Measurements from ENCODE around the gene ALDH1A3. TPM values are rescaled to one million over a fixed set of nuclear protein-coding genes. Genes with fewer than 3 reads are reported as not detected.

ALDH1A3 gene
- total RNA-seq, 1 donor from 2014 or later, result 666 TPM

DNA sequence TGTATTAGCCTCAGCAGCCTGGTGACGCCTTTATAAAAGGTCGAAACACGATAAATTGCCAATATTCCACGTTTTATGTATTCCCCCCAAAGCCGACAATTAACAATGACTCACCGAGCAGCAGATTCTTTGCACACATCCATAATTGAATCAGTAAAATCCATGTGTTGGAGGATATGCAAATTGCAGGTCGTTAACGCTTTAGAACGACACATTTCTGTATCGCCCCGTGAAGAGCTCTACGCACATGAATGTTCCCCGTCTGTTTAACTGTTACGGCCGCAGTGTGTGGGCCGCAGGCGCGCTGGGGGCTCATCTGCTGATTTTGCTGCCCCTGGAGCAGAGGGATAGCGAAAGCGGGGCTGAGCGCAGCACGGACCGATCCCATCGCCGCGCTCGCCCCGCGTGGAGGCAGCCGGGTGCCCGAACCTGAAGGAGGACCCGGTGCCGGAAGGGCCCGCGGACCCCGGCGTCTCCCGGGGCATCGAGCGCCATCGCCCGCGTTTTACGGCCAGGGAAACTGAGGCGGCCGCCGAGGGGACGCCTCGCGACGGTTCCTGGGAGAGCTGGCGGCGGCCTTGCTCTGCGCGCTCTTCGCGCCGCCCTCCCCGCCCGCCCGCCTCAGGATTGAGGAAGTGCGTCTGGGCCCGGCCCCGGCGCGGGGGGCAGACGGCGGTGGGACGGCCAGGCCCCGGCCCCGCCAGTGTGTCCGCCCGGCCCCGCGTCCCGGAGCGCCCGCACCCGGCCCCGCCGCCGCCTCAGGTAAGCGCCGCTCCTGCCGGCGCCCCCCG, 39.3 kb downstream of the ALDH1A3 start, which contains the start of gene LRRK1:
Gene LRRK1, plus strand, starts transcription at position 668 of the 791 bp plus-strand sequence. CDS start 5,276 bp downstream, outside the sequence.
- DNase-seq (ENCODE audit: low read depth) (peak; percentile 58), FAIRE-seq (no peak)
- peak within 1 kb of the TSS; percentile 83 for H3K4me3 ChIP-seq (ENCODE audit: low read depth, low read length)
- TF ChIP-seq, protein P1, sequence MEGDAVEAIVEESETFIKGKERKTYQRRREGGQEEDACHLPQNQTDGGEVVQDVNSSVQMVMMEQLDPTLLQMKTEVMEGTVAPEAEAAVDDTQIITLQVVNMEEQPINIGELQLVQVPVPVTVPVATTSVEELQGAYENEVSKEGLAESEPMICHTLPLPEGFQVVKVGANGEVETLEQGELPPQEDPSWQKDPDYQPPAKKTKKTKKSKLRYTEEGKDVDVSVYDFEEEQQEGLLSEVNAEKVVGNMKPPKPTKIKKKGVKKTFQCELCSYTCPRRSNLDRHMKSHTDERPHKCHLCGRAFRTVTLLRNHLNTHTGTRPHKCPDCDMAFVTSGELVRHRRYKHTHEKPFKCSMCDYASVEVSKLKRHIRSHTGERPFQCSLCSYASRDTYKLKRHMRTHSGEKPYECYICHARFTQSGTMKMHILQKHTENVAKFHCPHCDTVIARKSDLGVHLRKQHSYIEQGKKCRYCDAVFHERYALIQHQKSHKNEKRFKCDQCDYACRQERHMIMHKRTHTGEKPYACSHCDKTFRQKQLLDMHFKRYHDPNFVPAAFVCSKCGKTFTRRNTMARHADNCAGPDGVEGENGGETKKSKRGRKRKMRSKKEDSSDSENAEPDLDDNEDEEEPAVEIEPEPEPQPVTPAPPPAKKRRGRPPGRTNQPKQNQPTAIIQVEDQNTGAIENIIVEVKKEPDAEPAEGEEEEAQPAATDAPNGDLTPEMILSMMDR (IDR thresholded peaks at IDR 0.05; ENCODE audit: insufficient read depth, low read length, severe bottlenecking), result no peak
- peaks cover 2% of the 10 kb centered on the region for H3K36me3 ChIP-seq (ENCODE audit: control insufficient read depth, insufficient read depth, low read length)
- H3K27me3 ChIP-seq (ENCODE audit: control insufficient read depth, insufficient read depth, low read length), result no peaks in the 10 kb centered on the region

DNA sequence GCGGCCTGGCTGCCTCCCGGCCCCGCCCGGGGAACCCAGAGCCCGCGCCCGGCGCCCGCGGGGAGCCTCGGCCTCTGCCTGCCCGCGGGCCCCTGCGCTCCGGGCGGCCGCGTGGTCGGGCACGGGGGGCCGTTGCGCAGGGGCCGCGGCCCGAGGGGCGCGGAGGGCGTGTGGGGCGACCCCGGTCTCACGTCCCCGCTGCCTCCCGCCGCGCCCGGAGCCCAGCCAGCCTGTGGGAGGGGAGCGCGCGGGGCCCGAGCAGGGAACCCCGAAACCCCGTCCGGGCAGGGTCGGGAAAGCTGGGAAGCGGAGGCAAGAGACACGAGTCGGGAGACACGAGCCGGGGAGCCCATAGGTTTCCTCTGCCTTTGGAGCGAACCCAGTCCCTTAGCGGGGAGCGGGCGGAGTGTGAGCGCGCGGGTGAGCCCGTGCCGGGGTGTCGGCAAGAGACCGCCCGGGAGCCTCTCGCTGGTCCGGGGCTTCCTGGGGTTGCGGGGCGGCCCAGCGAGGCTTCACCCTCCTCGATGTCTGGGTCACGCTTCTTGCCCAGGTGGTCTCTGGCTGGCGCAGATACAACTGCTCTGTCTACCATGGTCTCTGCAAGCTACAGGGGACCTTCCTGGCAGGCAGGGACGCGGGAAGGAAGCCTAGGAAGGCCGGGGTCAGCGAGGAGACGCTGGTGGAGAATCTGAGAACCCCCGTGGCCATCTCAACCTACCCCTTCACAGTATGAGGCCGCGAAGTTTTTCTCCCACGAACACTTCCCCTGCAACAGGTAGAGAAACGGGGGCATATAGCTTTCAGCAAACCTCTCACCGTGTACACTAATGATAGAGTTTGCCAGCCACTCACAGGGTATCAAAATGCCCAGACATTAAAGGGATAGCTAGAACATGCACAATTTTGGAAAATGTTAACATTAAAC, 40.1 kb downstream of the ALDH1A3 start:
- Histone ChIP-seq H3K36me3 (ENCODE audit: control insufficient read depth, insufficient read depth, low read length) (no peaks in the 10 kb centered on the region), H3K27me3 (ENCODE audit: control insufficient read depth, insufficient read depth, low read length) (no peaks in the 10 kb centered on the region), H3K4me3 (ENCODE audit: low read depth, low read length) (peak overlapping the region; percentile 83)
- FAIRE-seq (no peak), DNase-seq (ENCODE audit: low read depth) (no peak)
- TF ChIP-seq, protein P1 (IDR thresholded peaks at IDR 0.05; ENCODE audit: insufficient read depth, low read length, severe bottlenecking), result no peak

DNA sequence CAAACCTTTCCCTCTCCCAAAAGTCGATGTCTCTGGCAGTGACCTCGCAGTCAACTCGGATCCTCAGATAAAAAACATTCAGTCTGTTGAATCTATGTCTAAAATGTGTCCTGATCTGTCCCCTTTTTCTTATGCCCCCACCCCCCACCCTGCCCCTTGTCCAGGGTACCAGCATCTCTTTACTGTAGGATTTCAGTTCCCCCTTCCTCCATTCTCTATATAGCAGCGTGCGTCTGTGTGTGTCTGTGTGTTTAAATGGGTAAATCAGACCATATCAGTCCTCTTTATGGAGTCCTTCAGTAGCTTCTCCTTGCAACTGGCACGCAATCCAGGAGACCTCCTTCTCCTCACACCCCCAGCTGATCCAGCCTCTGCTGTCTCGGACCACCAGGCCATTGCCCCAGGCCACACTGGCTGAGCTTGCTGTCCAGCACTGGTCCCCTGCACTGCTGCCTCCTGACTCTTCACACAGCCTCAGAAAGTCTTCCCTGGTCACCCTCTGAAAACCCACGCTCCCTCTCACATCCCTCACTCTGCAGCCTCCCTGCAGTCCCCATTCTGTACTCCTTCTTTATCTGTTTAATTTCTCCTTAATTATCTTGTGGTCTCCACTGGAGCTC, 41.0 kb downstream of the ALDH1A3 start:
- H3K27me3 ChIP-seq (ENCODE audit: control insufficient read depth, insufficient read depth, low read length), result no peaks in the 10 kb centered on the region
- TF ChIP-seq, protein P1 (IDR thresholded peaks at IDR 0.05; ENCODE audit: insufficient read depth, low read length, severe bottlenecking), result no peak
- no peak overlapping the region for H3K4me3 ChIP-seq (ENCODE audit: low read depth, low read length)

DNA sequence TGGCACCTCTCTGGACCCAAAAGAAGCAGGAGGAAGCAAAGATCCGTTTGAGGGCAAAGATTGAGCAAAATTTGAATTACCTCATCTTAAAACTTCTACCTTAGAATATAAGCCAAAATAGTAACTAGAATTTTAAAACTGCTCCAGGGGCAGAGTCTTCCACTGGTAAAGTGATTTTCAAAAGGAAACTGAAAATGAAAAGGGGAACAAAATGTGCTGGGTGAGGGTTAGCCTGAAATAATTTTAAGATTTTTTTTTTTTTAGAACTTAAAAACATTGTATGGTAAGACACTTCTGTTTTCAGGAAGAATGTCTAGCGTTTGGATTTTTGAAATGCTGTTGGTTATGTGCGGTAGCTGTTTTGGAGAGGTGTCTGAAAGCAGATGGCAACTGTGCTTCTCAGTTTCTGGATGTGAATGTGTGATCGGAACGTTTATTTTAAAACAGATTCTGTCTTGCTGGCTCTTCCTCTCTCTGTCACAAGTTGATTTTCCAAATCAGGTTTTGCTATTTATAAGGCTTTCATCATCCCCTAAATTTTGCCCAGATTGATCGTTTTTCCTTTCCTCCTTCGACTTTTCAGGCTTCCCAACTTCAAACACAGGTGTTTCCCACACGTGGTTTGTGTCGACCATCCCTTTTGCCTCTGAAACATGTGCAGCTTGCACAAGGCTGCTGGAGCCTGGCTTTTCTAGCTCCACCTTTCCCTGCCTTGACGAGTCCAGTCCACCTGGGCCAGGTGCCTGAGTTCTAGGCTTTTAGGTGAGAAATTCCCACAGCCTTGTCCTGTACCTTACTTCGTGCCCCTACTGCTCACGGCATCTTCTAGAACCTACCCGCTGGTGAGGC, 42.8 kb downstream of the ALDH1A3 start:
- FAIRE-seq (no peak), DNase-seq (ENCODE audit: low read depth) (no peak)
- peaks cover 6% of the 10 kb centered on the region for H3K36me3 ChIP-seq (ENCODE audit: control insufficient read depth, insufficient read depth, low read length)
- H3K27me3 ChIP-seq (ENCODE audit: control insufficient read depth, insufficient read depth, low read length), result no peaks in the 10 kb centered on the region
- TF ChIP-seq, protein P1 (IDR thresholded peaks at IDR 0.05; ENCODE audit: insufficient read depth, low read length, severe bottlenecking), result no peak
- H3K4me3 ChIP-seq (ENCODE audit: low read depth, low read length), result no peak overlapping the region

More for the DNA sequence above, 41.0 kb downstream of the ALDH1A3 start:
- H3K36me3 ChIP-seq (ENCODE audit: control insufficient read depth, insufficient read depth, low read length), result peaks cover 3% of the 10 kb centered on the region
- DNase-seq (ENCODE audit: low read depth) (no peak), FAIRE-seq (no peak)

DNA sequence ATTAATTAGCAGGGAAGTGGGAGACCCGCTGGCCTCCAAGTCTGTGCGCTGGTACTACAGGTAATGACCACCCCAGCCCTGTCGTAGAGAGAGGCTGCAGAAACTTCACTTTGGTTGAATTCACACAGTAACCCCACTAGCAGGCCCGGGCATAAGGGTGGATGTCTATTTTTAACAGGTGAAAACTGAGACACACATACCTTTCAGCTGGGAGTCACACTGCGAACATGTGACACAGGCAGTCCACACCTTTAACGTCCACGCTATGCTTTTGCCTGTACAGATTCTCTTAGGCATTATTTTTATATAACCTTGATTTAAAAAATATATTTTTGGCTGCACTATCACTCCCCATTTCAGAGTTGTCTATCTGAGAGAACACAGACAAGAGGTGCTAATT, 43.4 kb downstream of the ALDH1A3 start:
- Histone ChIP-seq H3K36me3 (ENCODE audit: control insufficient read depth, insufficient read depth, low read length) (peaks cover 6% of the 10 kb centered on the region), H3K27me3 (ENCODE audit: control insufficient read depth, insufficient read depth, low read length) (no peaks in the 10 kb centered on the region), H3K4me3 (ENCODE audit: low read depth, low read length) (no peak overlapping the region)
- FAIRE-seq (no peak), DNase-seq (ENCODE audit: low read depth) (no peak)
- TF ChIP-seq, protein P1 (IDR thresholded peaks at IDR 0.05; ENCODE audit: insufficient read depth, low read length, severe bottlenecking), result no peak
